MM.1S (cell line): Measurements from ENCODE around the gene B4GALT5.

Experiments
- CTCF ChIP-seq: fragments of 300-600 bp; sonication (generic); IDR thresholded peaks from 2 replicates; pipeline ENCODE4 v1.5.1; 2016; ENCODE audit warnings: antibody characterized with exemption, low read length, mixed read lengths
- EZH2 ChIP-seq: fragments of 300-600 bp; sonication (generic); optimal IDR thresholded peaks from 2 replicates; pipeline ENCODE3; 2017; ENCODE audit warnings: low read depth, mild to moderate bottlenecking, antibody characterized with exemption, low read length, mixed read lengths
- EZH2phosphoT487 ChIP-seq: fragments of 300-600 bp; sonication (generic); IDR thresholded peaks from 2 replicates; pipeline ENCODE4 v1.6.1; 2018; ENCODE audit warnings: antibody characterized with exemption, low read length

DNA sequence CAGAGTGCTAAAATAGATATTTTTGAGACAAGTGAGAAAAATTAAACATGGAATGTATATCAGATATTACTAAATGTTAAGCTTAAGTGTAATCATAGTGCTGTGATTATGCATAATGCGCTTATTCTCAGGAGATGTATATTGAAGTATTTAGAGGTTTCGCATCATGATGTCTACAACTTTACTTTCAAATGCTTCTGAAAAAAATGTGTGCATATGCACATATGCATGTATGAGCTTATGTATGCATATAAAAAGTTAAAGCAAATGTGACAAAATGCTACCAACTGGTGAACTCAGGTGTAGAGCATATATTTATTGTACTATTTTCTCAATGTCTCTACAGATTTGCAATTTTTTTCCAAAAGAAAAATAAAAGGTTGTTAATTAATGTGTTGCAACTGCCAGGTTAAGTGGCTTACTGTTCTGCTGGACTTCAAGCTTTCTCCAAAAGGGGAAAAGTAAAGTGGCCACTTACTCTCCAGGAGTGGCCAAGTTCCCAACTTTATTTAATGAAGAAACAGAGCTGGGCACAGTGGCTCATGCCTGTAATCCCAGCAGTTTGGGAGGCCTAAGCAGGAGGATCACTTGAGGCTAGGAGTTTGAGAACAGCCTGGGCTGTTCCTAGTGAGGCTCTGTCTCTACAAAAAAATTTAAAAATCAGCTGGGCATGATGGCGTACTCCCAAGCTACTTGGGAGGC, 48.9 kb downstream of the B4GALT5 start:
- TF ChIP-seq CTCF (no peak), EZH2phosphoT487 (no peak), EZH2 (no peak)
